Heart left ventricle (tissue), 16 donors: ENCODE results near the gene CPEB1. TPM values are rescaled to one million over a fixed set of nuclear protein-coding genes. Genes with fewer than 3 reads are reported as not detected.
A peak's percentile ranks its signal among the peaks of the same experiment; 100 is the strongest.
"Not testable (repeated sequence)": the region's sequence is repeated elsewhere in the genome, so short reads cannot be mapped to it uniquely, and the experiment has no call there.

Source experiments
- ATAC-seq, 4 donors: fragments of 200-7000 bp; cut with Tn5 transposase; one replicate each; pipeline ENCODE4 v1.9.1; 2020 to 2022; ENCODE audit warnings: moderate library complexity in 4 of 4, mild to moderate bottlenecking in 3 of 4, moderate number of reproducible peaks in 1 of 4
- DNase-seq, 5 donors: peaks; one replicate each; pipeline ENCODE4 v3.0.0-alpha.2; 2020
- H3K27ac ChIP-seq, 12 donors: fragments of 200-600 bp; sonication (generic) in 4 of 12; one replicate each; pipeline versions ENCODE4 v1.5.0 to v1.8.0; 2016 to 2022; ENCODE audit warnings: mild to moderate bottlenecking in 2 of 12
- H3K27me3 ChIP-seq, 9 donors: fragments of 200-600 bp; sonication (generic) in 2 of 9; one replicate each; pipeline versions ENCODE4 v1.5.1 to v1.8.0; 2016 to 2022; ENCODE audit warnings: mild to moderate bottlenecking in 3 of 9
- H3K36me3 ChIP-seq, 9 donors: fragments of 200-600 bp; sonication (generic) in 2 of 9; one replicate each; pipeline versions ENCODE4 v1.5.0 to v1.8.0; 2018 to 2022; ENCODE audit warnings: mild to moderate bottlenecking in 2 of 9
- H3K4me1 ChIP-seq, 12 donors: fragments of 200-600 bp; sonication (generic) in 4 of 12; one replicate each; pipeline versions ENCODE4 v1.5.0 to v1.8.0; 2016 to 2022; ENCODE audit warnings: mild to moderate bottlenecking in 3 of 12
- H3K4me3 ChIP-seq, 12 donors: fragments of 200-600 bp; sonication (generic) in 4 of 12; one replicate each; pipeline versions ENCODE4 v1.5.0 to v1.8.0; 2017 to 2022; ENCODE audit warnings: mild to moderate bottlenecking in 9 of 12, moderate library complexity in 4 of 12
- H3K9me3 ChIP-seq, 12 donors: fragments of 200-600 bp; sonication (generic) in 4 of 12; one replicate each; pipeline versions ENCODE4 v1.5.0 to v1.8.0; 2016 to 2022; ENCODE audit warnings: mild to moderate bottlenecking in 1 of 12
- CTCF ChIP-seq, 12 donors: fragments of 200-600 bp; sonication (generic) in 4 of 12; IDR thresholded peaks; one replicate each; pipeline versions ENCODE4 v1.5.0 to v1.8.0; 2018 to 2022; ENCODE audit warnings: antibody characterized with exemption in 12 of 12, mild to moderate bottlenecking in 5 of 12
- WGBS, 4 donors: extraction: QIAGEN DNeasy Blood & Tissue Kit in 2 of 4; methylation state at CpG; one replicate each; pipeline versions ENCODE4 v1.1.5 to v1.1.7; 2013 to 2018; 5-methylcytosine and 5-hydroxymethylcytosine counted together
- intact Hi-C, 10 donors: fragments of 100-400 bp; cut with DNase I; formaldehyde crosslinking; loops; one replicate each; pipeline versions ENCODE4 v1.11.1 to v1.14.2; 2022
- polyA plus RNA-seq, 2 donors: library from polyadenylated mRNA; stranded (reverse); fragments of 200-250 nt; gene quantifications; one replicate each; pipeline ENCODE4 v1.2.3, GENCODE V29; 2013
- total RNA-seq, 9 donors: library from RNA; depleted of rRNA in 2 of 9; stranded (reverse); fragments of >200 nt in 2 of 9; fragmentation: NEBNext Ultra II Directional in 3 of 9; extraction: Animal tissue kit (Norgen Biotek cat#: 25700) in 3 of 9; gene quantifications; one replicate each; pipeline versions ENCODE4 v1.1.0 to v1.2.4, GENCODE V29; 2016 to 2023
- donor health status: ischemic (EF 13 %, LVEDD 7.1; RV severe dilation, severe dysfunction).
- donor health status: healthy with polysubstance abuse.
- donor health status: DM: no; HTN: yes; CAD: no.
- donor health status: DM: no; HTN: no; CAD: no.
- donor health status: ischemic (EF 25% LVEDD 6.9; RV normal size, moderate dysfunction).
- donor health status: ischemic (EF 25% LVEDD 5.7; RV mildly dilated, moderate dysfunction).
- donor health status: healthy.
- donor health status: DM: yes; HTN: yes; CAD: no.
- donor health status: ischemic (EF 35%, LVEDD 5.7; RV mildly dilated, moderate dysfunction).
- donor health status: nonischemic (EF 11% LVEDD 7.7; RV severe dilation, severe dysfunction).
- donor health status: DM: yes; HTN: yes; CAD: no.
- donor health status: PGD.
- donor health status: ischemic (EF 29% LVEDD 5.4; RV normal size, mild dysfunction).
- donor health status: nonischemic (EF 23%, LVEDD 6.1; RV moderate dilation, normal function).

The CPEB1 gene
- total and polyA plus RNA-seq, 11 donors = 0.07 to 8.7 (median 0.54) TPM; not detected in 1

GRCh38 chr15:82504074-82504473 lies 143.1 kb downstream of the CPEB1 start:
- H3K27me3 ChIP-seq, H3K36me3 ChIP-seq, ATAC-seq, H3K4me1 ChIP-seq, H3K27ac ChIP-seq, H3K9me3 ChIP-seq, intact Hi-C loops, H3K4me3 ChIP-seq, DNase-seq: not testable (repeated sequence)
- WGBS, 4 donors = 71 to 96% (median 83%) methylated on average over 1 of the region's 3 CpGs

- DNase-seq, H3K9me3 ChIP-seq, H3K4me3 ChIP-seq, H3K4me1 ChIP-seq, H3K36me3 ChIP-seq, H3K27me3 ChIP-seq, H3K27ac ChIP-seq, intact Hi-C loops: not testable (repeated sequence)
- 24 to 48% (median 33%) methylated on average over 2 to 4 of the region's 7 CpGs for WGBS, 4 donors
- peak in 4 of 12 donors; percentile 30 to 40 (median 36) for TF ChIP-seq CTCF (IDR thresholded peaks at IDR 0.05)
- ATAC-seq = peak in 3 of 4 donors; percentile 55 to 62 (median 61)
These were observed 144.3 kb downstream of the CPEB1 start for GRCh38 chr15:82502700-82503339.

- H3K27ac ChIP-seq, ATAC-seq, H3K36me3 ChIP-seq, H3K27me3 ChIP-seq, H3K4me1 ChIP-seq, intact Hi-C loops, DNase-seq, H3K9me3 ChIP-seq, H3K4me3 ChIP-seq: not testable (repeated sequence)
- WGBS, 4 donors = 61 to 63% (median 61%) methylated on average over 4 of the region's 4 CpGs
These were observed 146.4 kb downstream of the CPEB1 start for GRCh38 chr15:82500772-82501171.

- H3K27me3 ChIP-seq, intact Hi-C loops, H3K9me3 ChIP-seq, H3K27ac ChIP-seq, H3K4me3 ChIP-seq, DNase-seq, ATAC-seq, H3K4me1 ChIP-seq, H3K36me3 ChIP-seq: not testable (repeated sequence)
These were observed 149.2 kb downstream of the CPEB1 start for GRCh38 chr15:82497978-82498377.

Other genes starting within 250 kb of the CPEB1 start
- gene GOLGA6L9, start 217.5 kb downstream of the CPEB1 start, total RNA-seq = 1 to 10 TPM in 5 of 9 donors, under 1 TPM in 4; 0.60 to 1.9 (median 1.1) TPM
- 1 to 10 TPM; 1.7 to 8.4 TPM for gene GOLGA6L9, start 217.5 kb downstream of the CPEB1 start, polyA plus RNA-seq
- gene RPS17, start 106.9 kb downstream of the CPEB1 start, total RNA-seq = 1,000 to 10,000 TPM in 3 of 9 donors, 100 to 1,000 TPM in 6; 621 to 1,280 (median 873) TPM
- gene RPS17, start 106.9 kb downstream of the CPEB1 start, polyA plus RNA-seq = 1,000 to 10,000 TPM; 1,611 to 3,234 TPM
- 1 to 10 TPM in 1 of 9 donors, under 1 TPM in 5, not detected in 3; 0.22 to 5.2 (median 0.54) TPM for gene AP3B2, start 62.5 kb upstream of the CPEB1 start, total RNA-seq
- under 1 TPM; 0.06 to 0.11 TPM for gene AP3B2, start 62.5 kb upstream of the CPEB1 start, polyA plus RNA-seq
- 100 to 1,000 TPM in 1 of 9 donors, 10 to 100 TPM in 8; 11.7 to 140 (median 71.6) TPM for gene FSD2, start 158.7 kb upstream of the CPEB1 start, total RNA-seq
- 10 to 100 TPM in 1 of 2 donors, 1 to 10 TPM in 1; 3.6 to 29.8 TPM for gene FSD2, start 158.7 kb upstream of the CPEB1 start, polyA plus RNA-seq
- gene WHAMM, start 162.3 kb upstream of the CPEB1 start, total RNA-seq = 1 to 10 TPM; 4.6 to 9.1 (median 6.3) TPM
- gene WHAMM, start 162.3 kb upstream of the CPEB1 start, polyA plus RNA-seq = 1 to 10 TPM; 2.8 to 7.4 TPM